ENCODE results near the gene GRK6. TPM values are rescaled to one million over a fixed set of nuclear protein-coding genes. Genes with fewer than 3 reads are reported as not detected.

Gene GRK6
- total and polyA plus RNA-seq, 9 of the 15 experiments (the other 6 are each of a cell fraction or from before 2014, with no cell fraction given) = 0.63 to 122 (median 44.5) TPM

DNA sequence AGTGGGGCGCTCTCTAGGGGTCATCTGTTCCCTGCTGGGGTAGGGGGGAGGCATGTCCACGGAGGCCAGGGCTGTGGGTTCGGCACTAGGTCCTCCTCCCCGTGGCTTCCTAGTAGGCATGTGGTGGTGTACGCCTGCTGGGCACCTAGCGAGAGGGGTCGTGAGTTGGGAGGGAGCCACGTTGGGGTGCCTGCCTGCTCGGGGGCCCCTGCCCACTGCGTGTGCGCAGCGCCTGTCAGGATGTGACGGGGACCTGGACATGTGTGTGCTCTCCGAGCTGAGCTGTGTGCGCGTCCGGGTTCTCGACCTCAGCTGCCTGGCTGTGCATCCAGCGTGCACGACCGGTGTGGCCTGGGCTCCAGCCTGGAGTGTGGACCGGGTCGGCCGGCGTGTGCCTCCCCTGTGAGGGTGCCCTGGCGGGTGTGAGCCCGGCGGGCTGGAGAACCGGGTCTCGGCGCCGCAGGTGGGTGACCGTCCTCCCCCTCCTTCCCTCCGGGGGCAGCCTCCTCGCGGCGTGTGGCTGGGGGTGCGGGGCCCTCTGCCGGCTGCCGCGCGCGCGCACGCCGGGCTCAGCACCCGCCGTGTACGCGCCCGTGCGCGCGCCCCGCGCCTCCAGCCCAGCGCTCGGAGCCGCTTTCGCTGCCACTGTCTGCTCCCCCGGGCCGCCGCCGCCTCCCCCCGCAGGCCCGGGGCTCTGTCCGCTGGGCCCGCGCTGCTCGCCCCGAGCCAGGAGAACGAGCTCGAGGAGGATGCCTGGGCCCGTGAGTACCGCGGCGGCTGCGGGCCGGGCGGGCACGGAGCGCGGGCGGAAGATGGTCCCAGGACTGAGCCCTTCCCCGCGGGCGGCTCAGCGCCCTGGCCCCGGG lies 20.0 kb downstream of the GRK6 start, which contains the start of gene PRR7 (continued):
- TF ChIP-seq SRF (CRISPR knock-in tag; IDR thresholded peaks at IDR 0.05) (peak in 1 of 2 experiments; percentile 26; a peak in 2 of 4 replicates), ZNF830 (CRISPR knock-in tag; IDR thresholded peaks at IDR 0.05) (peak; percentile 96), ATF1 (CRISPR knock-in tag; IDR thresholded peaks at IDR 0.05) (0 out of 2 replicates have a peak, but pooled peaks have one; percentile 2), ATF1 (tag; IDR thresholded peaks at IDR 0.05) (0 out of 2 replicates have a peak, but pooled peaks have one; percentile 10), PRPF4 (IDR thresholded peaks at IDR 0.05; ENCODE audit: insufficient read depth, low read depth, low read length, poor library complexity, severe bottlenecking) (no peak), TEAD1 (CRISPR knock-in tag; IDR thresholded peaks at IDR 0.05) (0 out of 4 replicates have a peak, but pooled peaks of 1 of the 2 experiments have one; percentile 43), ZFX (CRISPR knock-in tag; IDR thresholded peaks at IDR 0.05) (peak; percentile 8; the same call in 1 of the 2 replicates), CCNT2 (IDR thresholded peaks at IDR 0.05; ENCODE audit: borderline replicate concordance, extremely low read depth, insufficient read length, low read depth, low read length) (peak; percentile 94), BHLHE40 (IDR thresholded peaks at IDR 0.05; ENCODE audit: low read length) (no peak), ATF7 (IDR thresholded peaks at IDR 0.05) (peak; percentile 26; the same call in 1 of the 2 replicates), GABPA (tag; conservative IDR thresholded peaks at IDR 0.05; ENCODE audit: low read depth) (peak; percentile 23; the same call in 1 of the 2 replicates), ZBTB7A (IDR thresholded peaks at IDR 0.05; ENCODE audit: borderline replicate concordance, control insufficient read depth, low read depth, low read length) (peak; percentile 24; the same call in 1 of the 2 replicates), HDAC6 (IDR thresholded peaks at IDR 0.05; ENCODE audit: low read depth, low read length) (peak; percentile 48; the same call in 1 of the 2 replicates)
- TF ChIP-seq, protein P1, sequence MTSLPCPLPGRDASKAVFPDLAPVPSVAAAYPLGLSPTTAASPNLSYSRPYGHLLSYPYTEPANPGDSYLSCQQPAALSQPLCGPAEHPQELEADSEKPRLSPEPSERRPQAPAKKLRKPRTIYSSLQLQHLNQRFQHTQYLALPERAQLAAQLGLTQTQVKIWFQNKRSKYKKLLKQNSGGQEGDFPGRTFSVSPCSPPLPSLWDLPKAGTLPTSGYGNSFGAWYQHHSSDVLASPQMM (CRISPR knock-in tag; IDR thresholded peaks at IDR 0.05) = no peak
- TF ChIP-seq, protein P2, sequence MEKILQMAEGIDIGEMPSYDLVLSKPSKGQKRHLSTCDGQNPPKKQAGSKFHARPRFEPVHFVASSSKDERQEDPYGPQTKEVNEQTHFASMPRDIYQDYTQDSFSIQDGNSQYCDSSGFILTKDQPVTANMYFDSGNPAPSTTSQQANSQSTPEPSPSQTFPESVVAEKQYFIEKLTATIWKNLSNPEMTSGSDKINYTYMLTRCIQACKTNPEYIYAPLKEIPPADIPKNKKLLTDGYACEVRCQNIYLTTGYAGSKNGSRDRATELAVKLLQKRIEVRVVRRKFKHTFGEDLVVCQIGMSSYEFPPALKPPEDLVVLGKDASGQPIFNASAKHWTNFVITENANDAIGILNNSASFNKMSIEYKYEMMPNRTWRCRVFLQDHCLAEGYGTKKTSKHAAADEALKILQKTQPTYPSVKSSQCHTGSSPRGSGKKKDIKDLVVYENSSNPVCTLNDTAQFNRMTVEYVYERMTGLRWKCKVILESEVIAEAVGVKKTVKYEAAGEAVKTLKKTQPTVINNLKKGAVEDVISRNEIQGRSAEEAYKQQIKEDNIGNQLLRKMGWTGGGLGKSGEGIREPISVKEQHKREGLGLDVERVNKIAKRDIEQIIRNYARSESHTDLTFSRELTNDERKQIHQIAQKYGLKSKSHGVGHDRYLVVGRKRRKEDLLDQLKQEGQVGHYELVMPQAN (IDR thresholded peaks at IDR 0.05; ENCODE audit: borderline replicate concordance) = 0 out of 2 replicates have a peak, but pooled peaks have one; percentile 45
- TF ChIP-seq, protein P3, sequence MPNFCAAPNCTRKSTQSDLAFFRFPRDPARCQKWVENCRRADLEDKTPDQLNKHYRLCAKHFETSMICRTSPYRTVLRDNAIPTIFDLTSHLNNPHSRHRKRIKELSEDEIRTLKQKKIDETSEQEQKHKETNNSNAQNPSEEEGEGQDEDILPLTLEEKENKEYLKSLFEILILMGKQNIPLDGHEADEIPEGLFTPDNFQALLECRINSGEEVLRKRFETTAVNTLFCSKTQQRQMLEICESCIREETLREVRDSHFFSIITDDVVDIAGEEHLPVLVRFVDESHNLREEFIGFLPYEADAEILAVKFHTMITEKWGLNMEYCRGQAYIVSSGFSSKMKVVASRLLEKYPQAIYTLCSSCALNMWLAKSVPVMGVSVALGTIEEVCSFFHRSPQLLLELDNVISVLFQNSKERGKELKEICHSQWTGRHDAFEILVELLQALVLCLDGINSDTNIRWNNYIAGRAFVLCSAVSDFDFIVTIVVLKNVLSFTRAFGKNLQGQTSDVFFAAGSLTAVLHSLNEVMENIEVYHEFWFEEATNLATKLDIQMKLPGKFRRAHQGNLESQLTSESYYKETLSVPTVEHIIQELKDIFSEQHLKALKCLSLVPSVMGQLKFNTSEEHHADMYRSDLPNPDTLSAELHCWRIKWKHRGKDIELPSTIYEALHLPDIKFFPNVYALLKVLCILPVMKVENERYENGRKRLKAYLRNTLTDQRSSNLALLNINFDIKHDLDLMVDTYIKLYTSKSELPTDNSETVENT (CRISPR knock-in tag; IDR thresholded peaks at IDR 0.05) = peak; percentile 68; the same call in 1 of the 2 replicates
- TF ChIP-seq, protein P4, sequence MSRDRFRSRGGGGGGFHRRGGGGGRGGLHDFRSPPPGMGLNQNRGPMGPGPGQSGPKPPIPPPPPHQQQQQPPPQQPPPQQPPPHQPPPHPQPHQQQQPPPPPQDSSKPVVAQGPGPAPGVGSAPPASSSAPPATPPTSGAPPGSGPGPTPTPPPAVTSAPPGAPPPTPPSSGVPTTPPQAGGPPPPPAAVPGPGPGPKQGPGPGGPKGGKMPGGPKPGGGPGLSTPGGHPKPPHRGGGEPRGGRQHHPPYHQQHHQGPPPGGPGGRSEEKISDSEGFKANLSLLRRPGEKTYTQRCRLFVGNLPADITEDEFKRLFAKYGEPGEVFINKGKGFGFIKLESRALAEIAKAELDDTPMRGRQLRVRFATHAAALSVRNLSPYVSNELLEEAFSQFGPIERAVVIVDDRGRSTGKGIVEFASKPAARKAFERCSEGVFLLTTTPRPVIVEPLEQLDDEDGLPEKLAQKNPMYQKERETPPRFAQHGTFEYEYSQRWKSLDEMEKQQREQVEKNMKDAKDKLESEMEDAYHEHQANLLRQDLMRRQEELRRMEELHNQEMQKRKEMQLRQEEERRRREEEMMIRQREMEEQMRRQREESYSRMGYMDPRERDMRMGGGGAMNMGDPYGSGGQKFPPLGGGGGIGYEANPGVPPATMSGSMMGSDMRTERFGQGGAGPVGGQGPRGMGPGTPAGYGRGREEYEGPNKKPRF (IDR thresholded peaks at IDR 0.05; ENCODE audit: low read depth, low read length) = peak; percentile 71; the same call in 1 of the 2 replicates
- TF ChIP-seq, protein P5, sequence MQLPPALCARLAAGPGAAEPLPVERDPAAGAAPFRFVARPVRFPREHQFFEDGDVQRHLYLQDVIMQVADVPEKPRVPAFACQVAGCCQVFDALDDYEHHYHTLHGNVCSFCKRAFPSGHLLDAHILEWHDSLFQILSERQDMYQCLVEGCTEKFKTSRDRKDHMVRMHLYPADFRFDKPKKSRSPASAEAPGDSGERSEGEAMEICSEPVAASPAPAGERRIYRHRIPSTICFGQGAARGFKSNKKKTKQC (CRISPR knock-in tag; IDR thresholded peaks at IDR 0.05) = 0 out of 2 replicates have a peak, but pooled peaks have one; percentile 19

All from K562 (cell line).